OCI-LY3 (cell line): ENCODE data around the gene USP10.

ENCODE experiments used
- H2AFZ ChIP-seq: fragments of 200-600, 300-600 bp; shearing (Covaris generic); 2 replicates; pipeline ENCODE4 v1.6.0; 2014; ENCODE audit warnings: antibody characterized with exemption, low read depth, low read length
- H3K27ac ChIP-seq: fragments of 200-600, 300-600 bp; sonication (generic); 2 replicates; pipeline ENCODE4 v1.5.1; 2014; ENCODE audit warnings: mild to moderate bottlenecking, low read length, moderate library complexity, mixed read lengths
- H3K27me3 ChIP-seq: fragments of 200-600, 300-600 bp; sonication (generic); 2 replicates; pipeline ENCODE4 v1.6.1; 2014; ENCODE audit warnings: low read depth, low read length, mixed read lengths
- H3K36me3 ChIP-seq: fragments of 200-600, 300-600 bp; sonication (generic); replicated peaks from 2 replicates; pipeline ENCODE3; 2014; ENCODE audit warnings: low read depth, low read length, mixed read lengths
- H3K4me1 ChIP-seq: fragments of 300-600, 200-600 bp; sonication (generic); 2 replicates; pipeline ENCODE4 v1.6.1; 2014; ENCODE audit warnings: low read length, mixed read lengths
- H3K4me2 ChIP-seq: fragments of 200-600, 300-600 bp; sonication (generic); 2 replicates; pipeline ENCODE4 v1.6.1; 2014; ENCODE audit warnings: low read length, mixed read lengths
- H3K4me3 ChIP-seq: fragments of 300-600, 200-600 bp; sonication (generic); 2 replicates; pipeline ENCODE4 v1.5.1; 2014; ENCODE audit warnings: antibody characterized with exemption, mild to moderate bottlenecking, low read length, moderate library complexity
- H3K79me2 ChIP-seq: fragments of 300-600, 200-600 bp; shearing (Covaris generic); 2 replicates; pipeline ENCODE4 v1.6.1; 2014; ENCODE audit warnings: mild to moderate bottlenecking, low read length, mixed read lengths
- H3K9ac ChIP-seq: fragments of 300-600, 200-600 bp; shearing (Covaris generic); 2 replicates; pipeline ENCODE4 v1.6.0; 2014; ENCODE audit warnings: mild to moderate bottlenecking, low read length, moderate library complexity
- H3K9me3 ChIP-seq: fragments of 200-600, 300-600 bp; shearing (Covaris generic); 2 replicates; pipeline ENCODE4 v1.6.1; 2014; ENCODE audit warnings: low read length, mixed read lengths; ENCODE audit not compliant: insufficient read depth
- H4K20me1 ChIP-seq: fragments of 200-600, 300-600 bp; sonication (generic); 2 replicates; pipeline ENCODE4 v1.6.1; 2016; ENCODE audit warnings: low read length, mixed read lengths; ENCODE audit not compliant: insufficient read depth
- EZH2phosphoT487 ChIP-seq: fragments of 200-600 bp; shearing (Covaris generic); IDR thresholded peaks from 2 replicates; pipeline ENCODE4 v1.6.1; 2018; ENCODE audit warnings: antibody characterized with exemption, mixed run types, low read depth
- TF ChIP-seq, protein P1 (sequence below): fragments of 200-600, 300-600 bp; sonication (generic); IDR thresholded peaks from 2 replicates; pipeline ENCODE4 v1.5.1; 2014; ENCODE audit warnings: antibody characterized with exemption, low read length, low read depth

USP10 gene

DNA sequence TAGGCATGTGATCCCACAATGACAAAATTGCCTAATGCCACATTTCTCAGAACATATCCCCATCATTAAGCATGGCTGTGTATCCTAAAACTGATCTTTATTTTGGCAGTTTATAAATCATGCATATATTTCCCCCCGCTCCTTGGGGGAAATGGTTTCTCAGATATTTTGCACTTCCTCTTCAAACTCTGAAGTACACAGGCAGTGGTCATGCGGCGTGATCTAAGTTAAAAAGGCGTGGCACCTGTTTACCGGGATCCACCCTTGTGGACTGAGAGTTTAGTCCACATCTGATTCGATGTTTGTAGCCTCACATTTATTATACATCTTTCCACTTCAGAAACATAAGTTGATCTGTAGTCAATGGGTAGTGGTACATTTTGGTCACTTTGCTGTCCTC is 51.4 kb downstream of the USP10 start:
- Histone ChIP-seq H3K79me2 (peaks cover 93% of the 10 kb centered on the region), H3K9me3 (no peaks in the 10 kb centered on the region), H3K4me2 (peak overlapping the region; percentile 84), H3K27me3 (no peaks in the 10 kb centered on the region), H3K27ac (peak overlapping the region; percentile 80), H2AFZ (no peak overlapping the region), H4K20me1 (peaks cover 92% of the 10 kb centered on the region), H3K9ac (peak overlapping the region; percentile 31; the same call in 1 of the 2 replicates), H3K4me3 (peak overlapping the region; percentile 62), H3K4me1 (peaks cover 55% of the 10 kb centered on the region), H3K36me3 (peaks cover 31% of the 10 kb centered on the region)
- TF ChIP-seq, protein P1, sequence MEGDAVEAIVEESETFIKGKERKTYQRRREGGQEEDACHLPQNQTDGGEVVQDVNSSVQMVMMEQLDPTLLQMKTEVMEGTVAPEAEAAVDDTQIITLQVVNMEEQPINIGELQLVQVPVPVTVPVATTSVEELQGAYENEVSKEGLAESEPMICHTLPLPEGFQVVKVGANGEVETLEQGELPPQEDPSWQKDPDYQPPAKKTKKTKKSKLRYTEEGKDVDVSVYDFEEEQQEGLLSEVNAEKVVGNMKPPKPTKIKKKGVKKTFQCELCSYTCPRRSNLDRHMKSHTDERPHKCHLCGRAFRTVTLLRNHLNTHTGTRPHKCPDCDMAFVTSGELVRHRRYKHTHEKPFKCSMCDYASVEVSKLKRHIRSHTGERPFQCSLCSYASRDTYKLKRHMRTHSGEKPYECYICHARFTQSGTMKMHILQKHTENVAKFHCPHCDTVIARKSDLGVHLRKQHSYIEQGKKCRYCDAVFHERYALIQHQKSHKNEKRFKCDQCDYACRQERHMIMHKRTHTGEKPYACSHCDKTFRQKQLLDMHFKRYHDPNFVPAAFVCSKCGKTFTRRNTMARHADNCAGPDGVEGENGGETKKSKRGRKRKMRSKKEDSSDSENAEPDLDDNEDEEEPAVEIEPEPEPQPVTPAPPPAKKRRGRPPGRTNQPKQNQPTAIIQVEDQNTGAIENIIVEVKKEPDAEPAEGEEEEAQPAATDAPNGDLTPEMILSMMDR, result no peak
- TF ChIP-seq EZH2phosphoT487, result no peak

- H3K4me3 ChIP-seq, result peak overlapping the region; percentile 62
- H3K27ac ChIP-seq, result peak overlapping the region; percentile 80
- peaks cover 28% of the 10 kb centered on the region for H3K36me3 ChIP-seq
- H3K79me2 ChIP-seq, result peaks cover 94% of the 10 kb centered on the region
- H3K9ac ChIP-seq, result peak overlapping the region; percentile 31; the same call in 1 of the 2 replicates
- H2AFZ ChIP-seq, result no peak overlapping the region
- peak overlapping the region; percentile 84 for H3K4me2 ChIP-seq
- no peak for TF ChIP-seq EZH2phosphoT487
- TF ChIP-seq, protein P1, result no peak
- no peaks in the 10 kb centered on the region for H3K9me3 ChIP-seq
- H3K27me3 ChIP-seq, result no peaks in the 10 kb centered on the region
- H3K4me1 ChIP-seq, result peaks cover 55% of the 10 kb centered on the region
- H4K20me1 ChIP-seq, result peaks cover 94% of the 10 kb centered on the region
Measured at GRCh38 chr16:84751947-84752346, 52.1 kb downstream of the USP10 start.

GRCh38 chr16:84752600-84752999 is 52.8 kb downstream of the USP10 start:
- Histone ChIP-seq H3K9ac (no peak overlapping the region), H3K27ac (no peak overlapping the region; the same call in 1 of the 2 replicates), H3K36me3 (peaks cover 26% of the 10 kb centered on the region), H2AFZ (no peak overlapping the region), H3K4me3 (peak overlapping the region; percentile 62), H3K9me3 (no peaks in the 10 kb centered on the region), H3K79me2 (peaks cover 96% of the 10 kb centered on the region), H4K20me1 (peaks cover 94% of the 10 kb centered on the region), H3K4me1 (peaks cover 55% of the 10 kb centered on the region), H3K27me3 (no peaks in the 10 kb centered on the region), H3K4me2 (peak overlapping the region; percentile 84)
- TF ChIP-seq, protein P1, result no peak
- no peak for TF ChIP-seq EZH2phosphoT487

DNA sequence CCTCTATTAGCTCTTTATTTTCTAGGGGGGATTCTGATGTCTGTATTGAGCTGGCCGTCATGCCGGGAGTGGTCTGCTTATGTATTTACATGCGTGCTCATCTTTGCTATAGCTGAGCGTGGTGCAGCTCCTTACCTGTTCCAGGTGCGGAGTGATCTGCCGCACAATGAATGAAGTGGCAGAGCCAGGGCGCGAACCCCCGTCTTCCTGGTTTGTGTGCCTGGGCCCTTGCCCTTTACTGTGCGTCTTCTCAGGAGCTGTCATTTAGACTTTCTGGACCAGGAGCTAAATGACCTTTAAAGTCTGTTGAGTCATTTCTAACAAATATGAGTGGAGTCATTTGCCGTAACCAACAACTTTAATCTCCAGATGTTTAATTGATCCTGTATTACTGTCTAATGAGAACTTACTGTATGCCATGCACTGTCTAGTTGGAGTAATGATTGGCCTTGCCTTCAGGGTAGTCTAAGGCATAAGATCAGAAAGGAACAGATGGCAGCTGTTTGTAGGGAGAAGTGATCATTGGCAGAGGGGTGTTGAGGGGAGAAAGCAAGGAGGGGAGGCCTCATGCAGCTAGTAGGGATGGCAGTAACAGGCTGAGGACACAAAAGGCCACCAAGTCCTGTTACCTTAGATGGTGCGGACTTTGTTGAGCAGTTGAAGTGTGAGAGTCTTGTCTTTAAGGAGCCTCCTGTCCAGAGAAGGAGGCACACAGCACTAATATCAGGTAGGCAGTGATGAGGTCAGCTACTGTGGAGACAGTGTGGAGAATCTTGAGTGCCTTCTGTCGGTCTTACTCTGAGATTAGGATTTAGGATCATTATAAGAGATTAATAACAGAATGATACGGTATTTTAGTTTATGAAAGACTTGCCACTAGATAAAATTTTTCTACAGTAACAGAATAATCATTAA is 53.9 kb downstream of the USP10 start:
- no peak overlapping the region for H3K9ac ChIP-seq
- peaks cover 98% of the 10 kb centered on the region for H3K79me2 ChIP-seq
- H3K27ac ChIP-seq, result no peak overlapping the region
- TF ChIP-seq, protein P1, result no peak
- TF ChIP-seq EZH2phosphoT487, result no peak
- H2AFZ ChIP-seq, result no peak overlapping the region
- H3K27me3 ChIP-seq, result no peaks in the 10 kb centered on the region
- peaks cover 95% of the 10 kb centered on the region for H4K20me1 ChIP-seq
- peaks cover 55% of the 10 kb centered on the region for H3K4me1 ChIP-seq
- H3K9me3 ChIP-seq, result no peaks in the 10 kb centered on the region
- H3K4me2 ChIP-seq, result peak overlapping the region; percentile 50
- H3K36me3 ChIP-seq, result peaks cover 28% of the 10 kb centered on the region
- no peak overlapping the region for H3K4me3 ChIP-seq
